H9 (cell line): ENCODE results near the gene DPF3. TPM values are rescaled to one million over a fixed set of nuclear protein-coding genes. Genes with fewer than 3 reads are reported as not detected.
A peak's percentile ranks its signal among the peaks of the same experiment; 100 is the strongest.

ENCODE experiments used
- DNase-seq: peaks from one replicate; pipeline ENCODE4 v3.0.0-alpha.2; 2017
- H2AFZ ChIP-seq: one replicate; pipeline ENCODE4 v1.6.1; 2013; ENCODE audit warnings: mild to moderate bottlenecking, low read length, control low read depth, moderate library complexity
- H2AK5ac ChIP-seq: 2 replicates; pipeline ENCODE4 v1.6.1; 2013; ENCODE audit warnings: low read length, control low read depth, mixed read lengths; ENCODE audit not compliant: insufficient read length
- H2BK120ac ChIP-seq: one replicate; pipeline ENCODE4 v1.6.1; 2013; ENCODE audit warnings: low read depth, mild to moderate bottlenecking, low read length, control low read depth, inconsistent platforms; ENCODE audit not compliant: poor library complexity, severe bottlenecking
- H2BK12ac ChIP-seq: 2 replicates; pipeline ENCODE4 v1.6.1; 2013; ENCODE audit warnings: low read length, control low read depth, mixed read lengths, low read depth; ENCODE audit not compliant: insufficient read length
- H2BK15ac ChIP-seq: 2 replicates; pipeline ENCODE4 v1.6.1; 2013; ENCODE audit warnings: low read depth, low read length, control low read depth
- H2BK20ac ChIP-seq: one replicate; pipeline ENCODE4 v1.6.1; 2013; ENCODE audit warnings: low read depth, mild to moderate bottlenecking, low read length, control low read depth, inconsistent platforms; ENCODE audit not compliant: poor library complexity, severe bottlenecking
- H2BK5ac ChIP-seq: 2 replicates; pipeline ENCODE4 v1.6.1; 2013; ENCODE audit warnings: low read length, control low read depth, mixed read lengths; ENCODE audit not compliant: insufficient read length
- H3K14ac ChIP-seq: 2 replicates; pipeline ENCODE4 v1.6.1; 2013; ENCODE audit warnings: low read length, control low read depth; ENCODE audit not compliant: insufficient read depth
- H3K18ac ChIP-seq: 2 replicates; pipeline ENCODE4 v1.6.1; 2013; ENCODE audit warnings: low read depth, mild to moderate bottlenecking, mixed read lengths, low read length, control low read depth; ENCODE audit not compliant: insufficient read length
- H3K23ac ChIP-seq: 2 replicates; pipeline ENCODE4 v1.6.1; 2013; ENCODE audit warnings: low read length, control low read depth, mixed read lengths, low read depth; ENCODE audit not compliant: insufficient read length
- H3K23me2 ChIP-seq: 2 replicates; pipeline ENCODE4 v1.6.1; 2013; ENCODE audit warnings: low read depth, mild to moderate bottlenecking, mixed read lengths, low read length, control low read depth; ENCODE audit not compliant: insufficient read length, poor library complexity, severe bottlenecking
- H3K27ac ChIP-seq: 2 replicates; pipeline ENCODE4 v1.5.1; 2013; ENCODE audit warnings: low read length, control low read depth, mixed read lengths, low read depth; ENCODE audit not compliant: insufficient read length
- H3K27me3 ChIP-seq: 2 replicates; pipeline ENCODE4 v1.6.1; 2013; ENCODE audit warnings: low read length, control low read depth, inconsistent platforms; ENCODE audit not compliant: insufficient read depth
- H3K4ac ChIP-seq: 2 replicates; pipeline ENCODE4 v1.6.1; 2013; ENCODE audit warnings: low read depth, mild to moderate bottlenecking, control low read depth, inconsistent platforms, low read length, moderate library complexity
- H3K4me1 ChIP-seq: 2 replicates; pipeline ENCODE4 v1.6.1; 2013; ENCODE audit warnings: low read length, control low read depth, inconsistent platforms; ENCODE audit not compliant: insufficient read depth
- H3K4me2 ChIP-seq: 2 replicates; pipeline ENCODE4 v1.6.1; 2013; ENCODE audit warnings: low read length, control low read depth, mixed read lengths; ENCODE audit not compliant: insufficient read length, insufficient read depth
- H3K56ac ChIP-seq: 2 replicates; pipeline ENCODE4 v1.6.1; 2013; ENCODE audit warnings: low read depth, mild to moderate bottlenecking, mixed read lengths, low read length, control low read depth; ENCODE audit not compliant: insufficient read length
- H3K79me1 ChIP-seq: 2 replicates; pipeline ENCODE4 v1.6.1; 2013; ENCODE audit warnings: low read depth, mild to moderate bottlenecking, moderate library complexity, low read length, control low read depth, inconsistent platforms; ENCODE audit not compliant: insufficient read depth, poor library complexity, severe bottlenecking
- H3K79me2 ChIP-seq: 2 replicates; pipeline ENCODE4 v1.6.1; 2013; ENCODE audit warnings: low read length, control low read depth, inconsistent platforms; ENCODE audit not compliant: insufficient read depth
- H3K9ac ChIP-seq: 2 replicates; pipeline ENCODE4 v1.6.1; 2013; ENCODE audit warnings: low read length, control low read depth, mixed read lengths; ENCODE audit not compliant: insufficient read length; ENCODE audit errors: extremely low read depth
- H3K9me3 ChIP-seq: one replicate; pipeline ENCODE4 v1.6.1; 2013; ENCODE audit warnings: low read depth, low read length, inconsistent platforms; ENCODE audit not compliant: control insufficient read depth
- H3T11ph ChIP-seq: one replicate; pipeline ENCODE4 v1.6.1; 2013; ENCODE audit warnings: mild to moderate bottlenecking, low read length, control low read depth, inconsistent platforms
- H4K20me1 ChIP-seq: one replicate; pipeline ENCODE4 v1.6.1; 2013; ENCODE audit not compliant: control insufficient read depth, insufficient read length, insufficient read depth
- H4K5ac ChIP-seq: 2 replicates; pipeline ENCODE4 v1.6.1; 2013; ENCODE audit warnings: low read depth, mild to moderate bottlenecking, mixed read lengths, low read length, control low read depth; ENCODE audit not compliant: insufficient read length
- H4K8ac ChIP-seq: replicated peaks from 2 replicates; pipeline ENCODE4 v1.6.1; 2013; ENCODE audit warnings: low read length, control low read depth, mixed read lengths, low read depth; ENCODE audit not compliant: insufficient read length
- H4K91ac ChIP-seq: 2 replicates; pipeline ENCODE4 v1.6.1; 2013; ENCODE audit warnings: low read depth, mild to moderate bottlenecking, moderate library complexity, mixed read lengths, low read length, control low read depth; ENCODE audit not compliant: insufficient read length
- H3K27ac Mint-ChIP-seq, 3 experiments: 2 replicates in 2 of 3; 3 replicates in 1 of 3; pipeline ENCODE4 v1.8.0; 2020 to 2021; ENCODE audit warnings: mixed read lengths in 3 of 3, mild to moderate bottlenecking in 1 of 3, moderate library complexity in 1 of 3
- H3K27me3 Mint-ChIP-seq: 2 replicates; pipeline ENCODE4 v1.8.0; 2021; ENCODE audit warnings: low read depth, mild to moderate bottlenecking, moderate library complexity, mixed read lengths
- H3K36me3 Mint-ChIP-seq, 3 experiments: 2 replicates in 2 of 3; 3 replicates in 1 of 3; pipeline ENCODE4 v1.8.0; 2020 to 2021; ENCODE audit warnings: low read depth in 3 of 3, mixed read lengths in 3 of 3; ENCODE audit not compliant: insufficient read depth in 1 of 3
- H3K4me1 Mint-ChIP-seq, 2 experiments: 2 replicates each; pipeline ENCODE4 v1.8.0; 2020; ENCODE audit warnings: mixed read lengths in 2 of 2
- H3K4me3 Mint-ChIP-seq, 2 experiments: 2 replicates in 1 of 2; 3 replicates in 1 of 2; pipeline ENCODE4 v1.8.0; 2020 to 2021; ENCODE audit warnings: mild to moderate bottlenecking in 2 of 2, mixed read lengths in 2 of 2, moderate library complexity in 1 of 2
- H3K9me3 Mint-ChIP-seq, 2 experiments: 2 replicates in 1 of 2; 3 replicates in 1 of 2; pipeline ENCODE4 v1.8.0; 2020; ENCODE audit warnings: mild to moderate bottlenecking in 2 of 2, mixed read lengths in 2 of 2, moderate library complexity in 1 of 2
- WGBS: extraction: QIAGEN DNeasy Blood & Tissue Kit; methylation state at CpG from one replicate; pipeline ENCODE4 v1.1.7; 2013; ENCODE audit warnings: missing lambda C conversion rate, low lambda C conversion rate, mixed read lengths; ENCODE audit not compliant: insufficient read length; ENCODE audit errors: extremely low coverage; 5-methylcytosine and 5-hydroxymethylcytosine counted together
- total RNA-seq: library from RNA; stranded (reverse); gene quantifications from 2 replicates; pipeline ENCODE4 v1.2.1, GENCODE V29; 2021
- TF ChIP-seq, protein P1 (sequence below): fragments of 200-600 bp; sonication (generic); conservative IDR thresholded peaks from 3 replicates; pipeline ENCODE4 v1.8.0; 2021; ENCODE audit warnings: antibody characterized with exemption, mild to moderate bottlenecking

The DPF3 gene
- total RNA-seq, 1 experiment from 2014 or later: not detected

GRCh38 chr14:72692696-72693095, 201.2 kb downstream of the DPF3 start:
- H2BK15ac ChIP-seq: no peak overlapping the region
- no peak overlapping the region for H2AFZ ChIP-seq
- peaks cover 5% of the 10 kb centered on the region in 2 experiments; a peak in 4 of 5 replicates for H3K9me3 Mint-ChIP-seq
- H3K23ac ChIP-seq: no peak overlapping the region
- no peaks in the 10 kb centered on the region for H3K79me1 ChIP-seq
- H2BK20ac ChIP-seq: no peak overlapping the region
- H3K23me2 ChIP-seq: no peaks in the 10 kb centered on the region
- H3K4me1 ChIP-seq: peaks cover 2% of the 10 kb centered on the region; the same call in 1 of the 2 replicates
- no peak overlapping the region for H3K4me3 Mint-ChIP-seq
- H3K4me2 ChIP-seq: no peak overlapping the region
- H2AK5ac ChIP-seq: no peak overlapping the region
- no peak overlapping the region for H3K18ac ChIP-seq
- H3K27me3 ChIP-seq: no peaks in the 10 kb centered on the region
- no peaks in the 10 kb centered on the region; the same call in 1 of the 2 replicates for H3K27me3 Mint-ChIP-seq
- H4K20me1 ChIP-seq: no peaks in the 10 kb centered on the region
- no peaks in the 10 kb centered on the region for H3K79me2 ChIP-seq
- no peak overlapping the region for H3T11ph ChIP-seq
- peak; percentile 79 for DNase-seq
- peaks cover 9 to 26% of the 10 kb centered on the region in 2 experiments for H3K4me1 Mint-ChIP-seq
- no peak overlapping the region for H3K27ac ChIP-seq
- no CpG with 5 or more reads among the region's 3 CpGs for WGBS
- no peak overlapping the region for H4K8ac ChIP-seq
- H2BK5ac ChIP-seq: no peak overlapping the region
- no peaks in the 10 kb centered on the region for H3K9me3 ChIP-seq
- H3K9ac ChIP-seq: no peak overlapping the region
- H3K14ac ChIP-seq: no peak overlapping the region
- no peak overlapping the region for H2BK120ac ChIP-seq
- H3K56ac ChIP-seq: no peak overlapping the region
- no peak overlapping the region for H4K91ac ChIP-seq
- TF ChIP-seq, protein P1, sequence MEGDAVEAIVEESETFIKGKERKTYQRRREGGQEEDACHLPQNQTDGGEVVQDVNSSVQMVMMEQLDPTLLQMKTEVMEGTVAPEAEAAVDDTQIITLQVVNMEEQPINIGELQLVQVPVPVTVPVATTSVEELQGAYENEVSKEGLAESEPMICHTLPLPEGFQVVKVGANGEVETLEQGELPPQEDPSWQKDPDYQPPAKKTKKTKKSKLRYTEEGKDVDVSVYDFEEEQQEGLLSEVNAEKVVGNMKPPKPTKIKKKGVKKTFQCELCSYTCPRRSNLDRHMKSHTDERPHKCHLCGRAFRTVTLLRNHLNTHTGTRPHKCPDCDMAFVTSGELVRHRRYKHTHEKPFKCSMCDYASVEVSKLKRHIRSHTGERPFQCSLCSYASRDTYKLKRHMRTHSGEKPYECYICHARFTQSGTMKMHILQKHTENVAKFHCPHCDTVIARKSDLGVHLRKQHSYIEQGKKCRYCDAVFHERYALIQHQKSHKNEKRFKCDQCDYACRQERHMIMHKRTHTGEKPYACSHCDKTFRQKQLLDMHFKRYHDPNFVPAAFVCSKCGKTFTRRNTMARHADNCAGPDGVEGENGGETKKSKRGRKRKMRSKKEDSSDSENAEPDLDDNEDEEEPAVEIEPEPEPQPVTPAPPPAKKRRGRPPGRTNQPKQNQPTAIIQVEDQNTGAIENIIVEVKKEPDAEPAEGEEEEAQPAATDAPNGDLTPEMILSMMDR: no peak; the same call in 2 of the 3 replicates
- no peak overlapping the region for H3K4ac ChIP-seq
- H4K5ac ChIP-seq: no peak overlapping the region
- no peak overlapping the region for H2BK12ac ChIP-seq
- H3K27ac Mint-ChIP-seq: peak overlapping the region in 1 of 3 experiments; percentile 73; a peak in 1 of 7 replicates
- peaks cover 0 to 4% (median 1%) of the 10 kb centered on the region in 3 experiments; a peak in 4 of 7 replicates for H3K36me3 Mint-ChIP-seq
